ENCODE results near the gene JADE2. TPM values are rescaled to one million over a fixed set of nuclear protein-coding genes. Genes with fewer than 3 reads are reported as not detected.

Gene JADE2
- total RNA-seq, 1 donor from 2014 or later, result 10.8 TPM

DNA sequence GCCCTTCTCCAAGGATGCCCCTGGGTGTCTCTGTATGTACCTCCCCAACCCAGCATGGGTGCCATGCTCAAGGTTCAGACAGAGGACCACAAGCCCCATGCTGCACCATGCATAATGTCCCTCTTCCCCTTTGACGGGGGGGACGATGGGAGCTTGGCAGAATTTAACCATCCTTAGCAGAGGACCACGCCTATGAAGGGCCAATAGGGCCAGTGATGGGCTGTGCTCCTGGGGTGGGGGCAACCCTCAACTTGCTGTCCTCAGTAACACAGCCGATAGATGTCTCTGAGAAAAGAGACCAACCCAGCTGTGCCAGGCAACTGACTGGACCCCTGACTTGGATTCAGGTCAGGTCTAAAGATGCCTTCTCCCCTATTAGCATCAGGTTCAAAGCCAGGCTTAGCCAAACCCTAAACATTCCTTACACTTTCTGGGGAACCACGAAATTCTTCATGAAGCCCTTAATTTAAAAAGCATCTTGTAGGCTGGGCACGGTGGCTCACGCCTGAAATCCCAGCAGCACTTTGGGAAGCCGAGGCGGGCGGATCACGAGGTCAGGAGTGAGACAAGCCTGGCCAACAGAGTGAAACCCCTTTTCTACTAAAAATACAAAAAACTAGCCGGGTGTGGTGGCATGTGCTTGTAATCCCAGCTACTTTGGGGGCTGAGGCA is 20.7 kb upstream of the JADE2 start:
- DNase-seq (ENCODE audit: extremely low spot score, unreplicated experiment), result no peak
- Mint-ChIP-seq H3K27ac (no peak overlapping the region), H3K4me1 (ENCODE audit: unreplicated experiment) (no peaks in the 10 kb centered on the region), H3K9me3 (no peaks in the 10 kb centered on the region), H3K4me3 (no peak overlapping the region), H3K27me3 (no peaks in the 10 kb centered on the region), H3K36me3 (no peaks in the 10 kb centered on the region)
- TF ChIP-seq, protein P1, sequence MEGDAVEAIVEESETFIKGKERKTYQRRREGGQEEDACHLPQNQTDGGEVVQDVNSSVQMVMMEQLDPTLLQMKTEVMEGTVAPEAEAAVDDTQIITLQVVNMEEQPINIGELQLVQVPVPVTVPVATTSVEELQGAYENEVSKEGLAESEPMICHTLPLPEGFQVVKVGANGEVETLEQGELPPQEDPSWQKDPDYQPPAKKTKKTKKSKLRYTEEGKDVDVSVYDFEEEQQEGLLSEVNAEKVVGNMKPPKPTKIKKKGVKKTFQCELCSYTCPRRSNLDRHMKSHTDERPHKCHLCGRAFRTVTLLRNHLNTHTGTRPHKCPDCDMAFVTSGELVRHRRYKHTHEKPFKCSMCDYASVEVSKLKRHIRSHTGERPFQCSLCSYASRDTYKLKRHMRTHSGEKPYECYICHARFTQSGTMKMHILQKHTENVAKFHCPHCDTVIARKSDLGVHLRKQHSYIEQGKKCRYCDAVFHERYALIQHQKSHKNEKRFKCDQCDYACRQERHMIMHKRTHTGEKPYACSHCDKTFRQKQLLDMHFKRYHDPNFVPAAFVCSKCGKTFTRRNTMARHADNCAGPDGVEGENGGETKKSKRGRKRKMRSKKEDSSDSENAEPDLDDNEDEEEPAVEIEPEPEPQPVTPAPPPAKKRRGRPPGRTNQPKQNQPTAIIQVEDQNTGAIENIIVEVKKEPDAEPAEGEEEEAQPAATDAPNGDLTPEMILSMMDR (conservative IDR thresholded peaks at IDR 0.05), result no peak

DNA sequence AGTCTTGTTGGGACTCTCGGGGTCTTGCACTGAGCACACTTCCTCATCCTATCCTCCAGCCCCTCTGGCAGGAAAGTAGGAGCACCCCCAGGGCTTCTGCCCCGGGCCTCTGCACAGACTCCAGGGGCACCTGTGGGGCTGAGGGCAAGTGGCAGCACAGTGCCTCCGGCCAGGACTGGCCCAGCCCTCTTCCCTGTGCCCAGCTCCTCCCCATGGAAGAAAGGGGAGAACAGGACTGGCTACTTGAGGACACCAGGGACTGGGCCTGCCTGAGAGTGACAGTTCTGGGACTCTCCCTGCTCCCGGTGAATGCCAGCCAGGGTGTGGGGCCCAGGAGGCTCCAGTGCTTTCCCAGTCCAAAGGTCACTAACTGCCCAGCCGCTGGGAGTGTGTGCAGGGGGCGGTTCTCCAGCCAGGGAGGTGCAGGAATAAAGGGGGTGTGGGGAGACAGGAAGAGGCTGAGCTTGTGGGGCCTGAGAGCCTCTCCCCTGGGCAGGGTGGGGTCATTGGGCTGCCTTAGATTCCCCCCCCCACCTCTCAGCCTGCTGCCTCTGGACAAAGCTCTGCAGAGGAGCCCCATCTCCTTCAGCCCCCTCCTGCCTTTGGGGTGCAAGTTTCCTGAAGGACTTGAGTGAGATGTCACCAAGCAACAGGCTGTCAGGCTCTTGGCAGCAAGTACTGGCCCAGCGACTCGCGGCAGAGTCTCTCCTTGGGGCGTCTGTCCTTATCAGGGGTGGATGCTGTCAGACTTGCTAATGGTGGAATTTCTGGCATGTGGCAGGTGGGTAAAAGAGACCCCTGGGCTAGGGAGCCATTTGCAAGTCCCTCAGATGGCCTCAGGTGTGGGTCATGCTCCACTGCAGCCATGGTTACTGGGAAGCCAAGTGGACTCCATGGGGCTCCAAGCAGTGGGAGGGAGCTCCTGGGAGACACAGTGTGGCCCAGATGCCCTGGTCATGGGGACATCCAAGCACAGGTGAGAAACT is 19.1 kb upstream of the JADE2 start:
- Mint-ChIP-seq H3K4me1 (ENCODE audit: unreplicated experiment) (peaks cover 7% of the 10 kb centered on the region), H3K27me3 (no peaks in the 10 kb centered on the region), H3K9me3 (no peaks in the 10 kb centered on the region), H3K36me3 (no peaks in the 10 kb centered on the region), H3K4me3 (peak overlapping the region; percentile 59), H3K27ac (no peak overlapping the region)
- no peak for DNase-seq (ENCODE audit: extremely low spot score, unreplicated experiment)
- TF ChIP-seq, protein P1 (conservative IDR thresholded peaks at IDR 0.05), result no peak

DNA sequence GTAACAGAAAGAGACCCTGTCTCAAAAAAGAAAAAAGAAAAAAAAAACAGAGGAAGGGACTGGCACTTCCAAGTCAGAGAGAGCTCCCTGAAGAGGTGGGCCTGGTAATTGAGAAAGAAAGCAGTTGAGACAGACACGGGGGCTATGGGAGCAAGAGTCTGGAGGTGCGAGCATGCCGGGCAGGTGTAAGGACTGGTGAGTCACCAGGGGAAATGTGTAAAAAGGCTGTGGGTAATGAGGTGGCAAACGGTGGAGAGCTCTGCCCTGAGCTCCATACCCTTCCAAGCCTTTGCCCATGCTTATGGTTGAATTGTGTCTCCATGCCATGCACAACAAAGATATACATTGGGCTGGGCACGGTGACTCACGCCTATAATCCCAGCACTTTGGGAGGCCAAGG is 18.0 kb upstream of the JADE2 start:
- Mint-ChIP-seq H3K36me3 (no peaks in the 10 kb centered on the region), H3K27me3 (no peaks in the 10 kb centered on the region), H3K4me3 (no peak overlapping the region), H3K4me1 (ENCODE audit: unreplicated experiment) (peaks cover 13% of the 10 kb centered on the region), H3K9me3 (no peaks in the 10 kb centered on the region), H3K27ac (no peak overlapping the region)
- no peak for DNase-seq (ENCODE audit: extremely low spot score, unreplicated experiment)
- TF ChIP-seq, protein P1 (conservative IDR thresholded peaks at IDR 0.05), result no peak

DNA sequence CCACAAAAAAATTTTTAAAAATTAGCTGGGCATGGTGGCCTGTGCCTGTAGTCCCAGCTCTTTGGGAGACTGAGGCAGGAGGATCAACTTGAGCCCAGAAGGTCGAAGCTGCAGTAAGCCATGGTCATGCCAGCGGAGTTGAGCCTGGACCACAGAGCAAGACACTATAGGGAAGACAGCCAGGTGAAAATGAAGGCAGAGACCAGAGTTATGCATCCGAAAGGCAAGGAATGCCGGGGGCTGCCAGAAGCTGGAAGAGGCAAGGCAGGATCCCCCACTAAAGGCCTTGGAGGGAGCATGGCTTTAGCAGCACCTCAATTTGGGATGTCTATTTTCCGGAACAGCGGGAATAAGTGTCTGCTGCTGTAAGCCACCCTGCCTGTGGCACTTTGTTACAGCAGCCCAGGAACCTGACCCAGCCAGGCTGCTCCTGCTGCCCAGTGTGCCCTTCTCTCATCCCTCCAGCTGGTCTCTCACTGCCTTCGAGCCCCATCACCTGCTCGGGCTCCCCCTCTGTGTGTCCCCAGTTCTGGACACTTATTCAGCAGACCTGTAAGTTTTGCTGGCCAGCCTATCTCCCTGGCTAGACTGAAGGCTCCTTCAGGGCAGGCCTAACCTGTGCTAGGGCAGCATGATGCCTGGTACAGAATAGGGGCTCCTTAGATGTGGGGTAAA is 16.8 kb upstream of the JADE2 start:
- H3K36me3 Mint-ChIP-seq, result no peaks in the 10 kb centered on the region
- no peaks in the 10 kb centered on the region for H3K9me3 Mint-ChIP-seq
- TF ChIP-seq, protein P1 (conservative IDR thresholded peaks at IDR 0.05), result no peak
- H3K27me3 Mint-ChIP-seq, result no peaks in the 10 kb centered on the region
- H3K4me3 Mint-ChIP-seq, result no peak overlapping the region
- peaks cover 13% of the 10 kb centered on the region for H3K4me1 Mint-ChIP-seq (ENCODE audit: unreplicated experiment)
- no peak overlapping the region for H3K27ac Mint-ChIP-seq
- no peak for DNase-seq (ENCODE audit: extremely low spot score, unreplicated experiment)

DNA sequence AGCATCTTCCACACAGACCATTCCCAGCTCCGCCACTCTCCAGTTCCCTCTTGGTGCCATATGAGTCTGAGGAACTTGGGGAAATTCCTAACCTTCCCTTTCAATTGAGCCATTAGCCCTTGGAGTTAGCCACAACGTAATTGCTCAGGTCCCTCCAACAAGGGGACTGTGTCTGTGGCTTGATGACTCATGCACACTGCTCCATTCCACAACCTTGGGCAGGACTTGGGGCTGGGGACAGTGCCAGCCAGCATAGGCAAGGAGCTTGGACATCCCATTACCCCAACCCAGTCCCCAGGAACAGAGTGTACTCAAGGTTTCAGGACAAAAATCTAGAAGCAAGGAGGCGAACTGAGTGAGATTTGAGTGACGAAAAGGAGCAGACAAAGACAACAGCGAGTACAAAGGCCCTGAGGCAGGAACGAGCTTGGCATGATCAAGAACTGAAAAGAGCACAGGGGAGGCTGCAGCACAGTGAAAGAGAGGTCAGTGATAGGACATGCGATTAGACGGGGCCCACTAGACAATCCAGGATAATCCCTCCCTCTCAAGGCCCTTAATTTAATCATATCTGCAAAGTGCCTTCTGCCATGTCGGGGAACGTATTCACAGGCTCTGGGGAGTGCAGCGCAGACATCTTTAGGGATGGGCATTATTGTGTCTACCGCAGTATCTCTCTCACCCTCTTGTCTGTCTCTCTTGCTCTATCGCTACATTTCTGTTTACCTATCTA is 16.0 kb upstream of the JADE2 start:
- DNase-seq (ENCODE audit: extremely low spot score, unreplicated experiment), result no peak
- TF ChIP-seq, protein P1 (conservative IDR thresholded peaks at IDR 0.05), result no peak
- Mint-ChIP-seq H3K4me3 (peak overlapping the region; percentile 9), H3K4me1 (ENCODE audit: unreplicated experiment) (peaks cover 13% of the 10 kb centered on the region), H3K27me3 (no peaks in the 10 kb centered on the region), H3K36me3 (no peaks in the 10 kb centered on the region), H3K9me3 (no peaks in the 10 kb centered on the region), H3K27ac (no peak overlapping the region)
